Measurements from ENCODE around the gene SLIT3.

DNA sequence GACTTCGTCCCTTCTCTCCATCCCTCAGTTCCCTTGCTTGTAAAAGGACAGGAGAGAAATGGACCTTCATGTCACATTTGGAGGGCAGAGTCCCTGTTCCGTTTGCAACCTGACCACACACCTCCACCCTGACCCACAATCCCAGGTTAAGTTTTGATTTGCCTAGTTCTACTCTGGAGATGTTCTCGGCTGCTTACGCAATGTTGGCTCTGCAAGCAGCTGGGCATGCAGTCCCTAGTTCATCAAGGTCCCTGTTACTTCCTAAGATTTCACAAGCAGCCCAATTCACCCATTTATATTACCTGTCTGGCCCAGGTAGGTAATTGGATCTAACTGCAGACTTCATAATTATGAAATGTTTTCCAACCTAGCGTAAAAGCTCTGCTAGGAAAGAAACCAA lies 28.8 kb downstream of the SLIT3 start:
- no peak for TF ChIP-seq POLR2A (IDR thresholded peaks at IDR 0.05)
- TF ChIP-seq, protein P1, sequence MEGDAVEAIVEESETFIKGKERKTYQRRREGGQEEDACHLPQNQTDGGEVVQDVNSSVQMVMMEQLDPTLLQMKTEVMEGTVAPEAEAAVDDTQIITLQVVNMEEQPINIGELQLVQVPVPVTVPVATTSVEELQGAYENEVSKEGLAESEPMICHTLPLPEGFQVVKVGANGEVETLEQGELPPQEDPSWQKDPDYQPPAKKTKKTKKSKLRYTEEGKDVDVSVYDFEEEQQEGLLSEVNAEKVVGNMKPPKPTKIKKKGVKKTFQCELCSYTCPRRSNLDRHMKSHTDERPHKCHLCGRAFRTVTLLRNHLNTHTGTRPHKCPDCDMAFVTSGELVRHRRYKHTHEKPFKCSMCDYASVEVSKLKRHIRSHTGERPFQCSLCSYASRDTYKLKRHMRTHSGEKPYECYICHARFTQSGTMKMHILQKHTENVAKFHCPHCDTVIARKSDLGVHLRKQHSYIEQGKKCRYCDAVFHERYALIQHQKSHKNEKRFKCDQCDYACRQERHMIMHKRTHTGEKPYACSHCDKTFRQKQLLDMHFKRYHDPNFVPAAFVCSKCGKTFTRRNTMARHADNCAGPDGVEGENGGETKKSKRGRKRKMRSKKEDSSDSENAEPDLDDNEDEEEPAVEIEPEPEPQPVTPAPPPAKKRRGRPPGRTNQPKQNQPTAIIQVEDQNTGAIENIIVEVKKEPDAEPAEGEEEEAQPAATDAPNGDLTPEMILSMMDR (IDR thresholded peaks at IDR 0.05): no peak
- TF ChIP-seq POLR2AphosphoS5 (IDR thresholded peaks at IDR 0.05): no peak
- no peak for TF ChIP-seq EP300 (IDR thresholded peaks at IDR 0.05)

Data from stomach (tissue), 4 donors.